HG02763 (cell line): ENCODE data around the gene ZNF777.
"Not testable (repeated sequence)": the region's sequence is repeated elsewhere in the genome, so short reads cannot be mapped to it uniquely, and the experiment has no call there.

Experiments used
- ATAC-seq: cut with Tn5 transposase; IDR thresholded peaks from one replicate; pipeline ENCODE4 v1.9.1; 2021; ENCODE audit warnings: mild to moderate bottlenecking, moderate library complexity; ENCODE audit not compliant: unreplicated experiment

ZNF777 gene

GRCh38 chr7:149455175-149455950 lies 5.5 kb downstream of the ZNF777 start:
- ATAC-seq = no peak

GRCh38 chr7:149454750-149455149 lies 6.1 kb downstream of the ZNF777 start:
- no peak for ATAC-seq

GRCh38 chr7:149454006-149454405 lies 6.9 kb downstream of the ZNF777 start:
- ATAC-seq = no peak

GRCh38 chr7:149450821-149451220 lies 10.0 kb downstream of the ZNF777 start:
- ATAC-seq = no peak

GRCh38 chr7:149449897-149450296 lies 11.0 kb downstream of the ZNF777 start:
- ATAC-seq = no peak

- no peak for ATAC-seq
Observed at GRCh38 chr7:149448961-149449360, 11.9 kb downstream of the ZNF777 start.

GRCh38 chr7:149446026-149446425 lies 14.8 kb downstream of the ZNF777 start:
- ATAC-seq = not testable (repeated sequence)

- ATAC-seq = no peak
Observed at GRCh38 chr7:149444287-149444686, 16.6 kb downstream of the ZNF777 start.

GRCh38 chr7:149443523-149443922 lies 17.3 kb downstream of the ZNF777 start:
- no peak for ATAC-seq

GRCh38 chr7:149442924-149443323 lies 17.9 kb downstream of the ZNF777 start:
- no peak for ATAC-seq

GRCh38 chr7:149440222-149440621 lies 20.6 kb downstream of the ZNF777 start:
- no peak for ATAC-seq

- ATAC-seq = no peak
Observed at GRCh38 chr7:149436358-149436757, 24.5 kb downstream of the ZNF777 start.

- no peak for ATAC-seq
Observed at GRCh38 chr7:149433124-149433523, 27.7 kb downstream of the ZNF777 start.

GRCh38 chr7:149432121-149432691 lies 28.7 kb downstream of the ZNF777 start:
- no peak for ATAC-seq

- no peak for ATAC-seq
Observed at GRCh38 chr7:149431486-149432120, 29.3 kb downstream of the ZNF777 start.

- no peak for ATAC-seq
Observed at GRCh38 chr7:149430192-149430591, 30.7 kb downstream of the ZNF777 start.

GRCh38 chr7:149427893-149428292 lies 33.0 kb downstream of the ZNF777 start:
- ATAC-seq = no peak

GRCh38 chr7:149427096-149427680 lies 33.7 kb downstream of the ZNF777 start:
- no peak for ATAC-seq

- no peak for ATAC-seq
Observed at GRCh38 chr7:149423449-149424110, 37.3 kb downstream of the ZNF777 start.

- no peak for ATAC-seq
Observed at GRCh38 chr7:149422914-149423301, 38.0 kb downstream of the ZNF777 start.
